Measurements from ENCODE around the gene HIVEP2. TPM values are rescaled to one million over a fixed set of nuclear protein-coding genes. Genes with fewer than 3 reads are reported as not detected.

Gene HIVEP2
- total RNA-seq, 1 donor from 2014 or later: 24.6 TPM

GRCh38 chr6:142929751-142930358 lies 15.1 kb downstream of the HIVEP2 start:
- no peaks in the 10 kb centered on the region for H3K36me3 ChIP-seq (ENCODE audit: control insufficient read depth, insufficient read depth, low read length)
- TF ChIP-seq CTCF (IDR thresholded peaks at IDR 0.05; ENCODE audit: insufficient read depth, low read length, poor library complexity, severe bottlenecking): no peak
- H3K27me3 ChIP-seq (ENCODE audit: control insufficient read depth, insufficient read depth, low read length): no peaks in the 10 kb centered on the region
- DNase-seq (ENCODE audit: low read depth): no peak
- no peak overlapping the region for H3K4me3 ChIP-seq (ENCODE audit: low read depth, low read length)

GRCh38 chr6:142927904-142928303 lies 17.1 kb downstream of the HIVEP2 start:
- DNase-seq (ENCODE audit: low read depth): no peak
- no peak for TF ChIP-seq CTCF (IDR thresholded peaks at IDR 0.05; ENCODE audit: insufficient read depth, low read length, poor library complexity, severe bottlenecking)
- H3K36me3 ChIP-seq (ENCODE audit: control insufficient read depth, insufficient read depth, low read length): no peaks in the 10 kb centered on the region
- H3K27me3 ChIP-seq (ENCODE audit: control insufficient read depth, insufficient read depth, low read length): no peaks in the 10 kb centered on the region
- H3K4me3 ChIP-seq (ENCODE audit: low read depth, low read length): no peak overlapping the region

- no peak for DNase-seq (ENCODE audit: low read depth)
- TF ChIP-seq CTCF (IDR thresholded peaks at IDR 0.05; ENCODE audit: insufficient read depth, low read length, poor library complexity, severe bottlenecking): no peak
- H3K36me3 ChIP-seq (ENCODE audit: control insufficient read depth, insufficient read depth, low read length): no peaks in the 10 kb centered on the region
- peak overlapping the region; percentile 66 for H3K4me3 ChIP-seq (ENCODE audit: low read depth, low read length)
- H3K27me3 ChIP-seq (ENCODE audit: control insufficient read depth, insufficient read depth, low read length): no peaks in the 10 kb centered on the region
Observed at GRCh38 chr6:142927271-142927580, 17.8 kb downstream of the HIVEP2 start.

- no peaks in the 10 kb centered on the region for H3K27me3 ChIP-seq (ENCODE audit: control insufficient read depth, insufficient read depth, low read length)
- peak overlapping the region; percentile 66 for H3K4me3 ChIP-seq (ENCODE audit: low read depth, low read length)
- DNase-seq (ENCODE audit: low read depth): no peak
- no peak for TF ChIP-seq CTCF (IDR thresholded peaks at IDR 0.05; ENCODE audit: insufficient read depth, low read length, poor library complexity, severe bottlenecking)
- no peaks in the 10 kb centered on the region for H3K36me3 ChIP-seq (ENCODE audit: control insufficient read depth, insufficient read depth, low read length)
Observed at GRCh38 chr6:142926494-142927270, 18.3 kb downstream of the HIVEP2 start.

GRCh38 chr6:142926177-142926493 lies 18.8 kb downstream of the HIVEP2 start:
- no peak for DNase-seq (ENCODE audit: low read depth)
- no peaks in the 10 kb centered on the region for H3K36me3 ChIP-seq (ENCODE audit: control insufficient read depth, insufficient read depth, low read length)
- no peak for TF ChIP-seq CTCF (IDR thresholded peaks at IDR 0.05; ENCODE audit: insufficient read depth, low read length, poor library complexity, severe bottlenecking)
- H3K27me3 ChIP-seq (ENCODE audit: control insufficient read depth, insufficient read depth, low read length): no peaks in the 10 kb centered on the region
- H3K4me3 ChIP-seq (ENCODE audit: low read depth, low read length): peak overlapping the region; percentile 66
